ENCODE data around the gene FMNL2.

Gene FMNL2

GRCh38 chr2:152339556-152340286 lies 4.7 kb downstream of the FMNL2 start:
- DNase-seq, result no peak

DNA sequence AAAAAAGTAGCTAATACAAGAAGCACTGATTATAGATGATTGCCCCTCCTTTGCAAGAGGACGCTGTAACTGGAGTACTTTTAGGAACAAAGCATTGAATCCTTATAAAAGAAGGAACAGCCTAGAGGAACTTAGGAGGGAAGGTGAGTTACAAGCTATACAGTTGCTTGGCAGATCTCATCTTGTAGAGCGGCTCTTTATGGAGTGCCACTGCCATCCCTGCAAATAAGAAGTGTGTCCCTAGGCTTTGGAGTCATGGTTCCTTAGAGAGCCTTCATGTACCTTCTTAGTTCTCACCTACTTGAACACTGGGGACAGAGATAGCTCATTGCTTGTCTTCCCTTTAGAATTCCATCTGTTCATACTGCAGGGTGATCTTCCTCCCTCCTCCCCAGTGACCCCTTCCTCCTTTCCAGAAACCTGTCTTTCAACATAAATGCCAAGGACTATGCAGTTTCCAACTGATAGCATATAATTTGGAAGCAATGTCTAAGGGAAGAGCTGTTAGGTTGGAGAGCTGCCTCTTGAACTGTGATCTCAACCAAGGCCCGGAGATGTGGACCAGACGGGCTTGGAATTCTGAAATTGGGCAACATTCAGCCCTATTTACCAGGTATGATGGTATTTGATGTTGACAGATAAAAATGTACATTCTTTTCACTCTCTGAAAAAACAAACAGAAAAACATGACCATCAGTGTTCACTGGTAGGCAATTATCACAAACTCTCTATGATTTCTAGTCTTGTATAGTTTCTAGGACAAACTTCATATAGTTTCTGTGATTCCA lies 7.5 kb downstream of the FMNL2 start:
- DNase-seq, result no peak

- DNase-seq, result no peak
These were observed 8.5 kb downstream of the FMNL2 start for GRCh38 chr2:152343426-152343825.

- no peak for DNase-seq
These were observed 9.7 kb downstream of the FMNL2 start for GRCh38 chr2:152344579-152345195.

GRCh38 chr2:152347076-152347475 lies 12.1 kb downstream of the FMNL2 start:
- no peak for DNase-seq

- DNase-seq, result no peak
These were observed 13.4 kb downstream of the FMNL2 start for GRCh38 chr2:152348388-152348787.

DNA sequence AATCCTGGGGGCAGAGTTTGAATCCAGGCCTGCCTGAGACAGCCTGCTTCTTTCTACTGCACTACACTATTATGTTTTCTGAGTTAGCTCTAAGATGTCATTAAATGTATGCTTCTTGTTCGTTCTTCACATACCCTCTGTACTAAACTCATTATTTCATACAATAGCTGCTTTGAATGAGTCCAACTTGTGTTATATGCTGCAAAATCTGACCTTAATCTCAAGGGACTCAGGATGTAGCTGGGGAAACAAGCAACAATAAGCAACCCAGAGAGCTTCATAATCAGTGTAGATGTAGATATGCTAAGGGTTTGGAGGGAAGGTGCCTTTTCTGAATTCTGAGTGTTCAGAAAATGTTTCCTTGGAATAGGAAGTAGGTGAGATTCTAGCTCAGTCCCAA lies 14.4 kb downstream of the FMNL2 start:
- DNase-seq, result no peak

GRCh38 chr2:152350155-152350679 lies 15.2 kb downstream of the FMNL2 start:
- no peak for DNase-seq

GRCh38 chr2:152352616-152353015 lies 17.6 kb downstream of the FMNL2 start:
- DNase-seq, result no peak

DNA sequence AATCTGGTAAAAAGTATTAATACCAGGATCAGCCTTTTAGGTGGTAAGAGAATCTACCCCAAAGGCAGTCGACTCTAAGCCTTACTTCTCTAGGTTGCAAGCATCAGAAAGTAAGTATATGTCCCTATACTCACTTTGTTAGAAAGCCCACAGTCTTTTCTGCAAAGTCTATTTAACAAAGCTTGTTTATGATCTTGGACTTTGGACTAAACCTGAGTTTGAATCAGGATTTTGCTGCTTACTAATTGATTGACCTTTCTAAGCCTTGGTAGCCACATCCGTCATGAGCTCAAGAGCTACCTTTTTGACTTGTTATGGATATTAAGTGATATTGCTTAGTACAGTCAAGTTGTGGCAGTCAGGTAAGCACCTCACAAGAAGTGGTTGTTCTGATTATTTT lies 18.4 kb downstream of the FMNL2 start:
- DNase-seq, result no peak

DNA sequence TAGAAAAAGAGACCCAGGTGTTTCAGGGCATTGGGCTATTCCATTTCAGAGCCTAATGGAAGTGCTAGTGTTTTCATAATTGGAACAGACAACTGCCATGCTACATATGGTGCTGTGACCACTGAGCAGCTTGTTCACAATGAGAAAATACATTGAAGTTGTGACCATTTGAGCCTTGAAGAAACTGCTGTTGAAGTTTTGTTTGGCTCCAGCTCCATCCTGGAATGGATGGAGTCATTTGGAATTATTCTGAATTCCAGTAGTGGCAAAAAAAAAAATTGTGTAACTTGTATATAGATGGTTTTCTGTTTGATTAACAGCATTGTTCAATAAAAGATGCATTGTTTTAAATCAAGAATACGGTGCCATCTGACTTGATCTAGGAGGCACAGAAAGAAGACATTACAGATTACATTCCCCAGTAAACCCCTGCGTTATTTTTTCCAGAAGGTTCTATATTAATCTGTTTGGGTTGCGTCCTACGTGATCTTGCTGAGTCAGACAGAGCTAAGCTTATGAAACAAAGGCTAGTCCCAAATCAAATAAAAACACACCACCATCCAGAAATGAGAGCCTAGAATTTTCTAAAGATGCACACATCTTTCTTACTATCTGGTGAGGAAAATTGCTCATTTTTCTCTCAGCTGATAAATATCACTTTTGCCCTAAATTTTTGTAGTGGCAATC lies 19.2 kb downstream of the FMNL2 start:
- DNase-seq, result no peak

DNA sequence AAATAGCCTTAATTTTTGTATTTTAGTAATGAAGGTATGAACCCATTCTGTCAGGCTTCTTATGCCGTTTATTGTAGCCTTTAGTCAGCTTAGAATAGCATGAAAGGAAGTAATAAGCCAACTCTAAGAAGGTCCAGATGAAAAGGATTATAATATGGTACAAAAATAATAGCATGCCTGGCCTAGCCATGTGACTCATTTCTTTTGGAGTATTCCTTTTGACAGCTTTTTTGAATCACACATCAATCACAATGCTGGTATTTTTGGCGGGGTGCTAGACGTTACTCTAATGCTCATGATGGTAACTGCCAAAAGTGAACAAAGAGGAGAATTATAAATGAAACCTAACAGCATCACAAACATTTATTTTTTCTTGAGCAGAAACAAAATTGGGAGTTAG lies 19.9 kb downstream of the FMNL2 start:
- DNase-seq, result no peak

DNA sequence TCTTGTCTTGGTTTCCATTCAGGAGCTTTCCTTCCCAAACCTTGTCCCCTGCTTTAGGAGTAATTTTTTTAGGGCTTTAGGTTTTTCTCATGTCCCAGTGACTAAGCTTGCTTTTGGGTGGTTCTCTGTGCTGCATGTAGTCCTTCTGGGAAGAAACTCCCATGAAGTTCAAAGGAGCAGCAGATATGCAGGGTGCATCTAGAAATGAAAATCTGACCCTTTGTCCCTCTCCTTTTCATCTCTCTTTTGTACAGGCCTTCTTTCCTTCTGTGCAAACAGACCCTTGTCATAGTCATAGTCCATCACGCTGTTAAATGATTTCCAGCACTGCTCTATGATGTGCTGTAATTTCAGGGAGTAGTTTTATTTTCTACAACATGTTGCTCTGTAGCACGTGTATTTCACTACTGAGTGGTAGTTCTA lies 20.4 kb downstream of the FMNL2 start:
- DNase-seq, result no peak

- DNase-seq, result no peak
These were observed 24.8 kb downstream of the FMNL2 start for GRCh38 chr2:152359573-152360363.

- DNase-seq, result no peak
These were observed 29.0 kb downstream of the FMNL2 start for GRCh38 chr2:152363936-152364335.

DNA sequence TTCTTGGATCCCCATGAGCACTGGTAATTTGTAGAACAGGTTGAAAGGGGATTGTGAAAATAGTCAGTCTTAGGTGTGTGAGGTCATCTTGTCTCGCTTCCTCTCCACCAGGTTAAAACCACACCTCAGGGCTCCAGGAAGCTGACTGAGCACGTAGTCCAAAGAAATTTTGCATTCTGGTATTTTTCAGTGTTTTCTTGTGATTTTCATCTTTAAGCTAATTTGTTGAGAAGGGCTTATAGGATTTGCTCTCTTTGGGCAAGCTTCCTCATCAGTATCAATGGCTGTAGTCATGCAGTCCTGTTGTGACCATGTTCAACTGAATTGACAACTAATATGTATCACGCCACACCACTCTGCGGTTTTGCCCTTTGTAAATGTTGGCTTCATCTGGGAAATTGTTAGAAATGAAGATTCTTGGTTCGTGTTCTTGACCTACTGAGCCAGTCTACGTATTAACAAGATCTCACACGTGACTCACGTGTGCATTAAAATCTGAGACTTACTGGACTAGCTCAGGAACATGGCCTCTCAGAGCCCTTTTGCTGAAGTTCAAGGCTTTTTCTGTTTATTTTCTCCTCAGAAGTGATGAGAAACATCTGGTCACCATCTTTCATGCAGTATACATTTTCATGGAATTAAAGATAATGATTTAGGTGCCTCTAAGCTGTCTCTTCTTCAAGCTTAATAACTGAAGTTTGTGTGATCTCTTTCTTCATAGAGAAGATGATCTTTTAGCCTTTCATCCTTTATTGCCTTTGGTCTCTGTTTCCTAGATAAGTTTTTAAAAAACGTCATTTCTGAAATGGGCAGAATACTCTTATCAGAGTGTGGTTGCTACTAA lies 32.8 kb downstream of the FMNL2 start:
- no peak for DNase-seq

DNA sequence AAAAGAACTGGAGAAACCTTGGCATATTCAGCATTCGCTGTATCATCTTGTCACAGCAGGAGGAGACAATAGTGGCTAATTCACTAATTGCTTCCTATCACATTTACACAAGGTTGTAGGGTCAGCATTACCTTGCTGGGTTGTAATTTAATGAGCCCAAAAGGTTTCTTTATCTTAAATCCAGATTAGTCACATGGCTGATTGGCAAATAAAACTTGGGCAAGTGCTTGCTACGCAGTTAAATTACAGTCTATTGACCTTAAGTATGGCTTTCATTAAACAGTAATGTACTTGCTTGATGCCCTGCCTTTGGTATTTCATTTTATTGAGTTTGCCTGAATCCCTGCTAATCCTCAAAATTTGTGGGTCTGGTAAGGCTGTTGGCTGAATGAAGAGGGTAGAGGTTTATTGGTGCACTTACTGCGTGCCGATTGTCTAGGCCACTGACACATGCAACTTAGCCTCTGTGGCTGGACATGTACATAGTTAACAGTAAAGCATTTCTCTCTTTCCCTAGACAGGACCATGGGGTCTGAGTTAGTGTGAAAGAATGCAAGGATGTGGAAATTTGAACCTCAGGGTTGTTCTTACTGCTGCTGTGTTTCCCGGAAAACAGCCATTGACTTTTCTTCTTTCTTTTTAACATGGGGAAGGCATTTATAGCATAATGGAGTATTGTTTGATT lies 34.3 kb downstream of the FMNL2 start:
- DNase-seq, result no peak

GRCh38 chr2:152370783-152371182 lies 35.8 kb downstream of the FMNL2 start:
- DNase-seq, result no peak

GRCh38 chr2:152372438-152372984 lies 37.5 kb downstream of the FMNL2 start:
- no peak for DNase-seq

- no peak for DNase-seq
These were observed 40.2 kb downstream of the FMNL2 start for GRCh38 chr2:152375174-152375573.

Measured in activated CD4-positive, CD25-positive, alpha-beta regulatory T cell (primary cell).